Lower leg skin (tissue), 4 donors: ENCODE measurements around the gene MOSPD3. TPM values are rescaled to one million over a fixed set of nuclear protein-coding genes. Genes with fewer than 3 reads are reported as not detected.

Source experiments
- DNase-seq, 2 donors: peaks; one replicate each; pipeline ENCODE4 v3.0.0-alpha.2; 2019; ENCODE audit warnings: low spot score in 2 of 2
- H3K4me3 ChIP-seq: fragments of 200-600 bp; sonication (generic); 2 replicates; pipeline ENCODE4 v1.5.1; 2017; ENCODE audit warnings: mild to moderate bottlenecking, low read depth; ENCODE audit not compliant: poor library complexity, severe bottlenecking
- POLR2A ChIP-seq, 2 donors: fragments of 450-650 bp; IDR thresholded peaks; one replicate each; pipeline ENCODE4 v1.6.1; 2016 to 2017; ENCODE audit warnings: antibody characterized with exemption in 2 of 2, mild to moderate bottlenecking in 1 of 2, moderate library complexity in 1 of 2
- WGBS, 2 donors: methylation state at CpG; one replicate each; pipeline ENCODE4 v1.1.5; 2018; 5-methylcytosine and 5-hydroxymethylcytosine counted together
- intact Hi-C: fragments of 100-400 bp; cut with DNase I; formaldehyde crosslinking; loops from one replicate; pipeline ENCODE4 v1.15.0; 2023; ENCODE audit warnings: low total_unique reads
- total RNA-seq, 4 donors: library from RNA; depleted of rRNA; stranded (reverse); fragments of >200 nt; gene quantifications; one replicate each; pipeline ENCODE4 v1.1.0, GENCODE V29; 2016
- TF ChIP-seq, protein P1 (sequence below), 3 donors: fragments of 450-650 bp; IDR thresholded peaks; one replicate each; pipeline ENCODE4 v1.5.1; 2016; ENCODE audit warnings: antibody characterized with exemption in 3 of 3, mild to moderate bottlenecking in 3 of 3, moderate library complexity in 2 of 3

MOSPD3 gene
- total RNA-seq, 4 donors from 2014 or later, result 22.3 to 33.5 (median 26.9) TPM

DNA sequence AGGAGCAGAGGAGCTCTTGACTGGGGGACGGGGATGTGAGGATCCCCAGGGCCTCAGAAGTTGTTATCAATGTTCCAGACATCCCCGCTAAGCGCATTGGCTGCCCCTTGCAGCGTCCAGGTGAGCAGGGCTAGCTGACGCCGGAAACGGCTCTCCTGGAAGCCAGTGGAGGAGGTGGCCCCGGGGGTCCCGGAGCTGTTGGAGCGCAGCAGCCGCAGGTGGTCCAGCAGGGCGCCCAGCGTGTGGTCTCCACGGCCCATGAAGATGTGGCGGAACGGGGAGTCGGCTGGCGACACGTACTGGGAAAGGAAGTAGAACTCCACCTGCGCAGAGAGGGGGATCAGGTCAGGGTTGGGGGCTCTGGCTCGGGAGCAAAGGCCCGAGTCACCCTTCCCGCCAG, 8.5 kb downstream of the MOSPD3 start:
- intact Hi-C loops, result no loop called here
- TF ChIP-seq, protein P1, sequence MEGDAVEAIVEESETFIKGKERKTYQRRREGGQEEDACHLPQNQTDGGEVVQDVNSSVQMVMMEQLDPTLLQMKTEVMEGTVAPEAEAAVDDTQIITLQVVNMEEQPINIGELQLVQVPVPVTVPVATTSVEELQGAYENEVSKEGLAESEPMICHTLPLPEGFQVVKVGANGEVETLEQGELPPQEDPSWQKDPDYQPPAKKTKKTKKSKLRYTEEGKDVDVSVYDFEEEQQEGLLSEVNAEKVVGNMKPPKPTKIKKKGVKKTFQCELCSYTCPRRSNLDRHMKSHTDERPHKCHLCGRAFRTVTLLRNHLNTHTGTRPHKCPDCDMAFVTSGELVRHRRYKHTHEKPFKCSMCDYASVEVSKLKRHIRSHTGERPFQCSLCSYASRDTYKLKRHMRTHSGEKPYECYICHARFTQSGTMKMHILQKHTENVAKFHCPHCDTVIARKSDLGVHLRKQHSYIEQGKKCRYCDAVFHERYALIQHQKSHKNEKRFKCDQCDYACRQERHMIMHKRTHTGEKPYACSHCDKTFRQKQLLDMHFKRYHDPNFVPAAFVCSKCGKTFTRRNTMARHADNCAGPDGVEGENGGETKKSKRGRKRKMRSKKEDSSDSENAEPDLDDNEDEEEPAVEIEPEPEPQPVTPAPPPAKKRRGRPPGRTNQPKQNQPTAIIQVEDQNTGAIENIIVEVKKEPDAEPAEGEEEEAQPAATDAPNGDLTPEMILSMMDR (IDR thresholded peaks at IDR 0.05), result no peak
- TF ChIP-seq POLR2A (IDR thresholded peaks at IDR 0.05), result no peak
- H3K4me3 ChIP-seq, result no peak overlapping the region
- DNase-seq, result no peak
- WGBS, 2 donors, result 96% methylated on average over 23 of the region's 23 CpGs

DNA sequence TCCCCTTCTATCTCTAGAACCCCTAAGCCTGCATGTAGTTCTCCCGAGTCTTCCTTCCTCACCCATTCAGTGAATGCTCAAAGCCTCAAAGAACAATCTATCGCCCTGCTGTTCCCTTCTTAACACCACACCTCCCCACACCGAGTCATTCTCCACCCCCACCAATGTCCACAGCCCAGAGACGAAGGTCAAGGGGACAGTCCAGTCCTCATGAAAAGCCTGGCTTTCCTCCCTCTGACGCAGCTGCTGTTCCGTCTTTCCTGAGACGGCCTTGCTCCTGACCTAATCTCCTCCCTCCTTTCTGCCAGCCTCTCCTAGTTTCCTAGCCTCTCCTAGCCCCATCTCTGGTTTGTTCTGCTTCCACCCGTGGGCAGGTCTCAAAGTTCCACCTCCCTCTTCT, 9.2 kb downstream of the MOSPD3 start:
- 85 to 88% methylated on average over 8 of the region's 8 CpGs for WGBS, 2 donors
- TF ChIP-seq, protein P1 (IDR thresholded peaks at IDR 0.05), result no peak
- no peak for TF ChIP-seq POLR2A (IDR thresholded peaks at IDR 0.05)

DNA sequence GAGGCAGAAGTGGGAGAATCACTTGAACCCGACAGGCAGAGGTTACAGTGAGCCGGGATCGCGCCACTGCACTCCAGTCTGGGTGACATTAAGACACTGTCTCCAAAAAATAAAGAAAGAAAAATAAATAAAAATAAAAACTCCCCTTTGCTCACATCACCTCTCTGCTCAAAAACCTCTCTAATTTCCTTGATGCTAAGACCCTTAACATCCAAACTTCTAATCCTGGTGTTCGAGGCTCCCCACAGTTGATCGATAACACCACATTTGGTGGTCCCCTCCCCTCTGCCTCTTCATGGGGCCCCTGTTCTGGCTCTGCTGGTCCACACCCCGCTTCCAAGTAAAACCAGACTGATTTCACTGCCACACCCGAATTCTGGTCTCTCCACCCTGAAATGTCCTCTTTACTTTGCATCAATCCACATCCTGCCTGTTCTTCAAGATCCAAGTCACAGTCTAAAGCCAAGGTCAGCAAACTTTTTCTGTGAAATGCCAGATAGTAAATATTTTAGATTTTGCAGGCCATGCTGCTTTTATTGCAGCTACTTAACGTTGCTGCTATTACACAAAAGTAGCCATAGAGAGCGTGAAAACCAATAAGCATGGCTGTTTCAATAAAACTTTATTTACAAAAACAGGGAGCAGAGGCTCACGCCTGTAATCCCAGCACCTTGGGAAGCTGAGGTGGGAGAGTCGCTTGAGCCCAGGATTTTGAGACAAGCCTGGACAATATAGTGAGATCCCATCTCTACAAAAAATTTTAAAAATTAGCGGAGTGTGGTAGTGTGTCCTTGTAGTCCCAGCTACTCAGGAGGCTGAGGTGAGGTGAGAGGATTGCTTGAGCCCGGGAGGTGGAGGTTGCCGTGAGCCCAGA, 11.8 kb downstream of the MOSPD3 start:
- WGBS, 2 donors, result 78 to 83% methylated on average over 15 of the region's 15 CpGs
- intact Hi-C loops, result no loop called here
- TF ChIP-seq, protein P1 (IDR thresholded peaks at IDR 0.05), result no peak
- no peak for TF ChIP-seq POLR2A (IDR thresholded peaks at IDR 0.05)

More for the DNA sequence above, 9.2 kb downstream of the MOSPD3 start:
- H3K4me3 ChIP-seq, result no peak overlapping the region
- no peak for DNase-seq
- intact Hi-C loops, result no loop called here

DNA sequence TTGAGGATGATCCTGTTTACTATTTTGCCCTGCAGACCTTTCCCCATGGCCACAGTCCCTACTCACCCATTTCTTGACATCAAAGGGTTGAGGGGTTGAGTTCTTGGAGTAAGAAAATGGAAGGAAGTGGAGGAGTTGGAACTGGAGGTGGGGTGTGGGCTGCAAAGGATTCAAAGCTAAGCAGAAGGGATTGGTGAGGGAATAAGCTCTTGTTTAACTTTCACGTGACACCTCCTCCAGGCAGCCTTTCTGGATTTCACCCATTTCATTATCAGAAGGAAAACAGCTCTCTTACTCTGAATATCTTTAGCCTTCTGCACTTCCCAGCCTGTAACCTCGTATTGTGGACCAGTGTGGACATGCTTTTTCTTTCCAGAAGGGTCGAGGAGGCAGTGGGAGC, 13.7 kb downstream of the MOSPD3 start:
- WGBS, 2 donors, result 16 to 22% methylated on average over 3 of the region's 3 CpGs
- TF ChIP-seq POLR2A (IDR thresholded peaks at IDR 0.05), result no peak
- TF ChIP-seq, protein P1 (IDR thresholded peaks at IDR 0.05), result no peak
- no peak overlapping the region for H3K4me3 ChIP-seq
- intact Hi-C loops, result no loop called here
- DNase-seq, result no peak

More for the DNA sequence above, 11.8 kb downstream of the MOSPD3 start:
- H3K4me3 ChIP-seq, result no peak overlapping the region
- DNase-seq, result no peak

DNA sequence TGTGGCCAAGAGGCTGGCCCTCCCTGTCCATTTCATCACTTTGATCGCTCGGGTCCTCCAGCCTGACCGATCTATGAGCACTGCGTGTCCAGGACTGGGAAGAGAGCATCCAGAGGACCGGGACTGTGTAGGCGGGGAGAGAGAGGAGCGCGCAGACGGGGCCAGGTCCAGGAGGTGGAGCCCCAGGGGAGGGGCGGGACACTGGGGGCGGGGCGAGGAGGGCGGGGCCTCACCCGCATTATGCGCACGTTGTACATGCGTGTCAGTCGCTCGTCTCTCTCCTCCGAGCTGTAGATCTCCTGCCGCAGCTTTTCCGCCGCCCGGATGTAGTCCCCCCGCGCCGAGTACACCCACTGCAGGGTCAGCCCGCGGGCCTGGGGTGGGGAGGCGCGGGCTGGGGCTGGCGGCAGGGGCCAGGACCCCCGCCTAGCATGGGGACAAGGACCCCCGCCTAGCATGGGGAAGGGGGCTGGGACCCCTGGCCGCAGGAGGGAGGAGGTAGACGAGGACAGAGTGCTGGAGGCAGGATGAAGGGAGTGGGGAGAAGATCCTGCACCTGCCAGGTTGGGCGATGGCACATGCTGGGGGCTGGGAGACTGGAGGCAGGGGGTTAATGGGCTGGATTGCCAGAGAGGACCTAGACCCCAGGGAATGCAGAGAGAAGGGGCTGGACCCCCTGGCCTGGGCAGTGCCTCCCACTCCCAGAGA, 14.3 kb downstream of the MOSPD3 start:
- peak; percentile 78 to 95 for DNase-seq
- TF ChIP-seq POLR2A (IDR thresholded peaks at IDR 0.05), result no peak
- TF ChIP-seq, protein P1 (IDR thresholded peaks at IDR 0.05), result no peak
- no peak overlapping the region for H3K4me3 ChIP-seq
- WGBS, 2 donors, result 5 to 7% methylated on average over 25 to 31 of the region's 37 CpGs
- intact Hi-C loops, result no loop called here
